Ishikawa (cell line): ENCODE measurements around the gene KIZ.

ENCODE experiments used
- FOXM1 ChIP-seq: IDR thresholded peaks from 2 replicates; pipeline ENCODE4 v1.6.1; 2012; ENCODE audit warnings: low read depth, borderline replicate concordance
- USF1 ChIP-seq: IDR thresholded peaks from 2 replicates; pipeline ENCODE4 v1.6.1; 2012

- no peak for TF ChIP-seq USF1
- no peak for TF ChIP-seq FOXM1
Observed at GRCh38 chr20:21243811-21244210, 117.9 kb downstream of the KIZ start.
